Measurements from ENCODE around the gene SAFB. TPM values are rescaled to one million over a fixed set of nuclear protein-coding genes. Genes with fewer than 3 reads are reported as not detected.

Gene SAFB
- polyA plus RNA-seq, 4 donors = 44.0 to 105 (median 55.4) TPM

DNA sequence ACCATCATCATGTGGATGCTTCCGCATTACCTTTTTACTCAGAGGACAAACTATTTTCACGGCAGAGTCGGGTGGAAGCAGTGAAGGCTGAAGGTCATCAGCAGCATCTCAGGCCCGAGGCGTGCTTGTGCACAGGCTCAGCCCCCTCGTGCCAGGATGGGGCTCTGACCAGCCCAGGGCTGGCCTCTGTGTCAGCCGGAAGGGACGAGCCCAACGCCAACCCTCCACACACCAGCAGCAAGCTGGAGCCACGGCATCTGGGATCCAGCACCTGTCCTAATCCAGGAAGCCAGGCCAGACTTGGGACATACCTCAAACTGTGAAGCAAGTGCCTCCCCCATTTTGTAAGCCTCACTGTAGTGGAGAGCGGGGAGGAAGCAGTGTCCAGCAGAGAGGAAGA, 46.3 kb downstream of the SAFB start:
- FAIRE-seq (no peak), DNase-seq (no peak)
- no peak overlapping the region for H3K27ac ChIP-seq (ENCODE audit: low read depth in 1 of 3, low read length in 2 of 3)
- H3K4me3 ChIP-seq (ENCODE audit: low read depth in 1 of 3, low read length in 3 of 3) = no peak overlapping the region
- no peaks in the 10 kb centered on the region for H3K9me3 ChIP-seq (ENCODE audit: control insufficient read depth in 2 of 2, insufficient read depth in 1 of 2, low read depth in 1 of 2, low read length in 1 of 2)
- 82 to 89% (median 84%) methylated on average over 11 of the region's 11 CpGs for WGBS, 3 donors
- H3K36me3 ChIP-seq (ENCODE audit: control insufficient read depth in 3 of 3, insufficient read depth in 2 of 3, low read depth in 1 of 3, low read length in 3 of 3) = peaks cover 31 to 67% (median 36%) of the 10 kb centered on the region in 3 donors
- H3K4me1 ChIP-seq (ENCODE audit: control insufficient read depth in 3 of 3, insufficient read depth in 2 of 3, low read depth in 1 of 3, low read length in 2 of 3) = no peaks in the 10 kb centered on the region
- H3K27me3 ChIP-seq (ENCODE audit: control insufficient read depth in 3 of 3, insufficient read depth in 3 of 3, low read length in 3 of 3) = no peaks in the 10 kb centered on the region

DNA sequence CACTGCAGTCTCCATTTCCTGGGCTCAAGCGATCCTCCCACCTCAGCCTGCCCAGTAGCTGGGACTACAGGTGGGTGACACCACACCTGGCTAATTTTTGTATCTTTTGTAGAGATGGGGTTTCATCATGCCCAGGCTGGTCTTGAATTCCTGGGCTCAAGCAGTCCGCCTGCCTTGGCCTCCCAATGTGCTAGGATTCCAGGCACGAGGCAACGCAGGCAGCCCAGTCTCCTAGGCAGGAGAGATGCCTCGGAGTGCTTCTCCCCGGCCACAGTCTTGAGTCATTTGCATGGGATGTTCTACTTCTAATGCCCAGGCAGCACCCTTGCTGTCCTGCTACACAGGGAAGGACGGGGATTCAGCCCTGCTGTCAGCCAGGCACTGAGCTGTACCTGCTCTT, 48.7 kb downstream of the SAFB start:
- H3K27me3 ChIP-seq (ENCODE audit: control insufficient read depth in 3 of 3, insufficient read depth in 3 of 3, low read length in 3 of 3) = no peaks in the 10 kb centered on the region

GRCh38 chr19:5672708-5673459, 50.0 kb downstream of the SAFB start:
- Histone ChIP-seq H3K4me1 (ENCODE audit: control insufficient read depth in 3 of 3, insufficient read depth in 2 of 3, low read depth in 1 of 3, low read length in 2 of 3) (no peaks in the 10 kb centered on the region), H3K36me3 (ENCODE audit: control insufficient read depth in 3 of 3, insufficient read depth in 2 of 3, low read depth in 1 of 3, low read length in 3 of 3) (peaks cover 10 to 43% (median 10%) of the 10 kb centered on the region in 3 donors), H3K27ac (ENCODE audit: low read depth in 1 of 3, low read length in 2 of 3) (no peak overlapping the region), H3K9me3 (ENCODE audit: control insufficient read depth in 2 of 2, insufficient read depth in 1 of 2, low read depth in 1 of 2, low read length in 1 of 2) (no peaks in the 10 kb centered on the region), H3K27me3 (ENCODE audit: control insufficient read depth in 3 of 3, insufficient read depth in 3 of 3, low read length in 3 of 3) (no peaks in the 10 kb centered on the region), H3K4me3 (ENCODE audit: low read depth in 1 of 3, low read length in 3 of 3) (no peak overlapping the region)
- WGBS, 3 donors = 91 to 96% (median 94%) methylated on average over 13 of the region's 13 CpGs
- DNase-seq = no peak
- no peak for FAIRE-seq

More for the DNA sequence above, 48.7 kb downstream of the SAFB start:
- H3K4me3 ChIP-seq (ENCODE audit: low read depth in 1 of 3, low read length in 3 of 3) = no peak overlapping the region
- H3K4me1 ChIP-seq (ENCODE audit: control insufficient read depth in 3 of 3, insufficient read depth in 2 of 3, low read depth in 1 of 3, low read length in 2 of 3) = no peaks in the 10 kb centered on the region
- 92 to 96% (median 96%) methylated on average over 7 of the region's 7 CpGs for WGBS, 3 donors
- no peaks in the 10 kb centered on the region for H3K9me3 ChIP-seq (ENCODE audit: control insufficient read depth in 2 of 2, insufficient read depth in 1 of 2, low read depth in 1 of 2, low read length in 1 of 2)
- H3K27ac ChIP-seq (ENCODE audit: low read depth in 1 of 3, low read length in 2 of 3) = no peak overlapping the region
- DNase-seq (no peak), FAIRE-seq (no peak)
- peaks cover 15 to 45% (median 19%) of the 10 kb centered on the region in 3 donors for H3K36me3 ChIP-seq (ENCODE audit: control insufficient read depth in 3 of 3, insufficient read depth in 2 of 3, low read depth in 1 of 3, low read length in 3 of 3)

GRCh38 chr19:5673752-5674151, 50.9 kb downstream of the SAFB start:
- FAIRE-seq = no peak
- Histone ChIP-seq H3K9me3 (ENCODE audit: control insufficient read depth in 2 of 2, insufficient read depth in 1 of 2, low read depth in 1 of 2, low read length in 1 of 2) (no peaks in the 10 kb centered on the region), H3K27ac (ENCODE audit: low read depth in 1 of 3, low read length in 2 of 3) (no peak overlapping the region), H3K4me3 (ENCODE audit: low read depth in 1 of 3, low read length in 3 of 3) (no peak overlapping the region), H3K27me3 (ENCODE audit: control insufficient read depth in 3 of 3, insufficient read depth in 3 of 3, low read length in 3 of 3) (no peaks in the 10 kb centered on the region), H3K4me1 (ENCODE audit: control insufficient read depth in 3 of 3, insufficient read depth in 2 of 3, low read depth in 1 of 3, low read length in 2 of 3) (no peaks in the 10 kb centered on the region), H3K36me3 (ENCODE audit: control insufficient read depth in 3 of 3, insufficient read depth in 2 of 3, low read depth in 1 of 3, low read length in 3 of 3) (peaks cover 6 to 42% (median 7%) of the 10 kb centered on the region in 3 donors)
- no peak for DNase-seq
- WGBS, 3 donors = 95 to 100% (median 100%) methylated on average over 1 of the region's 1 CpG

DNA sequence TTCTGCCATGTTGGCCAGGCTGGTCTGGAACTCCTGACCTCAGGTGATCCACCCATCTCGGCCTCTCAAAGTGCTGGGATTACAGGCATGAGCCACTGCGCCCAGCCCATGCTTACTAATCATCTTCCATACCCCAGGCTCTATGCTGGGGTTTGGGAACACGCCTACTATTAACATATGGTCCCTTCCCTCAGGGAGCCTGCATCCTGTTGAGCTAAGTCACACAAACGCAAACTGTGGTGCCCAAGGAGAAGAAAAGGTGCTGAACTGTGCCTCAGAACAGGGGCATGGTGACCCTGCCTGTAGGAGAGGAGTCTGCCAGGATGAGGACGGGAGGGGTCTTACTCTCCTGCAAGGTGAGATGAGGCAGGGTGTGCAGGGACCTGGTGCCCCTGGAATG, 51.8 kb downstream of the SAFB start:
- WGBS, 3 donors = 82 to 92% (median 89%) methylated on average over 5 of the region's 5 CpGs
- DNase-seq (no peak), FAIRE-seq (no peak)
- H3K36me3 ChIP-seq (ENCODE audit: control insufficient read depth in 3 of 3, insufficient read depth in 2 of 3, low read depth in 1 of 3, low read length in 3 of 3) = peaks cover 0 to 32% (median 0%) of the 10 kb centered on the region in 3 donors
- H3K9me3 ChIP-seq (ENCODE audit: control insufficient read depth in 2 of 2, insufficient read depth in 1 of 2, low read depth in 1 of 2, low read length in 1 of 2) = no peaks in the 10 kb centered on the region
- no peak overlapping the region for H3K27ac ChIP-seq (ENCODE audit: low read depth in 1 of 3, low read length in 2 of 3)
- H3K4me3 ChIP-seq (ENCODE audit: low read depth in 1 of 3, low read length in 3 of 3) = no peak overlapping the region
- peaks cover 0 to 6% (median 5%) of the 10 kb centered on the region in 3 donors for H3K4me1 ChIP-seq (ENCODE audit: control insufficient read depth in 3 of 3, insufficient read depth in 2 of 3, low read depth in 1 of 3, low read length in 2 of 3)
- H3K27me3 ChIP-seq (ENCODE audit: control insufficient read depth in 3 of 3, insufficient read depth in 3 of 3, low read length in 3 of 3) = no peaks in the 10 kb centered on the region

GRCh38 chr19:5676105-5676771, 53.4 kb downstream of the SAFB start:
- H3K36me3 ChIP-seq (ENCODE audit: control insufficient read depth in 3 of 3, insufficient read depth in 2 of 3, low read depth in 1 of 3, low read length in 3 of 3) = peaks cover 0 to 24% (median 0%) of the 10 kb centered on the region in 3 donors
- no peaks in the 10 kb centered on the region for H3K9me3 ChIP-seq (ENCODE audit: control insufficient read depth in 2 of 2, insufficient read depth in 1 of 2, low read depth in 1 of 2, low read length in 1 of 2)
- peak in 1 of 2 donors; percentile 35 for DNase-seq
- H3K27ac ChIP-seq (ENCODE audit: low read depth in 1 of 3, low read length in 2 of 3) = no peak overlapping the region
- H3K4me3 ChIP-seq (ENCODE audit: low read depth in 1 of 3, low read length in 3 of 3) = no peak overlapping the region
- WGBS, 3 donors = 20 to 64% (median 39%) methylated on average over 17 of the region's 17 CpGs
- H3K27me3 ChIP-seq (ENCODE audit: control insufficient read depth in 3 of 3, insufficient read depth in 3 of 3, low read length in 3 of 3) = peaks cover 0 to 2% (median 0%) of the 10 kb centered on the region in 3 donors
- H3K4me1 ChIP-seq (ENCODE audit: control insufficient read depth in 3 of 3, insufficient read depth in 2 of 3, low read depth in 1 of 3, low read length in 2 of 3) = peaks cover 1 to 8% (median 6%) of the 10 kb centered on the region in 3 donors
- FAIRE-seq = no peak

GRCh38 chr19:5676772-5677105, 53.9 kb downstream of the SAFB start:
- WGBS, 3 donors = 35 to 69% (median 39%) methylated on average over 8 to 13 of the region's 13 CpGs
- FAIRE-seq (no peak), DNase-seq (no peak)

DNA sequence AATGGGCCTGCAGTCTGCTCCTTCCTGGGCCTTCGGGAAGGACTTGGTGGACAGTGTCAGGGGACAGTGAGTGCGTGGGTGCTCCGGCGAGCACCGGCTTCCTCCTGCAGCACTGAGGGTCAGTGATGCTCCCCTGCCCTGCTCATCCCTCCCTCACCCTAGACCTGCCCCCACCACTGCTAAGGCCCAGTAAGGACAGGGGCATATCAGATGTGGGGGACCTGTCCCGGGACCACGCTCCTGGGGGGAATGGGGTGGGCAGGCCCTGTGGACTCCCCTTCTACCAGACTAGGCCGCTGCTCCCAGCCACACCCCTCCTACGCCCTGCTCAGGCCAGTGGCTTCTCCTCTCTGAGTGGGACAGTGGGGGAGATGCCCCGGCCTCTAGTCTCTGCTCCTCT, 54.3 kb downstream of the SAFB start:
- H3K9me3 ChIP-seq (ENCODE audit: control insufficient read depth in 2 of 2, insufficient read depth in 1 of 2, low read depth in 1 of 2, low read length in 1 of 2) = no peaks in the 10 kb centered on the region
- no peak for DNase-seq
- 83 to 92% (median 91%) methylated on average over 10 of the region's 10 CpGs for WGBS, 3 donors
- peaks cover 0 to 18% (median 0%) of the 10 kb centered on the region in 3 donors for H3K36me3 ChIP-seq (ENCODE audit: control insufficient read depth in 3 of 3, insufficient read depth in 2 of 3, low read depth in 1 of 3, low read length in 3 of 3)
- no peak for FAIRE-seq
- no peak overlapping the region for H3K27ac ChIP-seq (ENCODE audit: low read depth in 1 of 3, low read length in 2 of 3)
- H3K4me1 ChIP-seq (ENCODE audit: control insufficient read depth in 3 of 3, insufficient read depth in 2 of 3, low read depth in 1 of 3, low read length in 2 of 3) = peaks cover 1 to 10% (median 6%) of the 10 kb centered on the region in 3 donors
- H3K4me3 ChIP-seq (ENCODE audit: low read depth in 1 of 3, low read length in 3 of 3) = no peak overlapping the region
- H3K27me3 ChIP-seq (ENCODE audit: control insufficient read depth in 3 of 3, insufficient read depth in 3 of 3, low read length in 3 of 3) = peaks cover 0 to 4% (median 0%) of the 10 kb centered on the region in 3 donors

More at GRCh38 chr19:5676772-5677105, 53.9 kb downstream of the SAFB start:
- Histone ChIP-seq H3K27me3 (ENCODE audit: control insufficient read depth in 3 of 3, insufficient read depth in 3 of 3, low read length in 3 of 3) (peaks cover 0 to 4% (median 0%) of the 10 kb centered on the region in 3 donors), H3K36me3 (ENCODE audit: control insufficient read depth in 3 of 3, insufficient read depth in 2 of 3, low read depth in 1 of 3, low read length in 3 of 3) (peaks cover 0 to 22% (median 0%) of the 10 kb centered on the region in 3 donors), H3K9me3 (ENCODE audit: control insufficient read depth in 2 of 2, insufficient read depth in 1 of 2, low read depth in 1 of 2, low read length in 1 of 2) (no peaks in the 10 kb centered on the region), H3K4me3 (ENCODE audit: low read depth in 1 of 3, low read length in 3 of 3) (no peak overlapping the region), H3K4me1 (ENCODE audit: control insufficient read depth in 3 of 3, insufficient read depth in 2 of 3, low read depth in 1 of 3, low read length in 2 of 3) (peaks cover 1 to 10% (median 6%) of the 10 kb centered on the region in 3 donors), H3K27ac (ENCODE audit: low read depth in 1 of 3, low read length in 2 of 3) (no peak overlapping the region)

All from small intestine (tissue), 7 donors.